SK-N-MC (cell line): ENCODE results near the gene SCNN1A.

Source experiments
- DNase-seq: peaks from one replicate; pipeline ENCODE4 v3.0.0-alpha.2; 2011; ENCODE audit warnings: low read depth, low spot score
- H3K27ac ChIP-seq: fragments of 200-600 bp; sonication (generic); 2 replicates; pipeline ENCODE4 v1.5.1; 2016; ENCODE audit warnings: mixed run types
- H3K36me3 ChIP-seq: fragments of 200-600 bp; sonication (generic); 2 replicates; pipeline ENCODE4 v1.6.1; 2017; ENCODE audit warnings: antibody characterized with exemption, low read length, mixed read lengths; ENCODE audit not compliant: insufficient read depth
- H3K4me3 ChIP-seq: fragments of 200-600 bp; sonication (generic); 2 replicates; pipeline ENCODE4 v1.5.1; 2016
- H3K9ac ChIP-seq: fragments of 200-600 bp; sonication (generic); 2 replicates; pipeline ENCODE4 v1.8.0; 2017; ENCODE audit warnings: mixed run types, mixed read lengths; ENCODE audit not compliant: insufficient read length
- H3K9me3 ChIP-seq: fragments of 200-600 bp; sonication (generic); 2 replicates; pipeline ENCODE4 v1.6.1; 2017; ENCODE audit warnings: low read depth, mild to moderate bottlenecking, antibody characterized with exemption, low read length, moderate library complexity, mixed read lengths
- EZH2 ChIP-seq: fragments of 200-600 bp; sonication (generic); IDR thresholded peaks from one replicate; pipeline ENCODE4 v1.6.1; 2017; ENCODE audit warnings: antibody characterized with exemption
- FOXP2 ChIP-seq: optimal IDR thresholded peaks from 2 replicates; pipeline ENCODE3; 2011; ENCODE audit warnings: mild to moderate bottlenecking, moderate library complexity; ENCODE audit not compliant: insufficient read depth; ENCODE audit errors: extremely low read length, control extremely low read depth
- POLR2AphosphoS5 ChIP-seq: IDR thresholded peaks from 2 replicates; pipeline ENCODE4 v1.6.1; 2012; ENCODE audit warnings: mild to moderate bottlenecking, low read depth, low read length, borderline replicate concordance

The SCNN1A gene

DNA sequence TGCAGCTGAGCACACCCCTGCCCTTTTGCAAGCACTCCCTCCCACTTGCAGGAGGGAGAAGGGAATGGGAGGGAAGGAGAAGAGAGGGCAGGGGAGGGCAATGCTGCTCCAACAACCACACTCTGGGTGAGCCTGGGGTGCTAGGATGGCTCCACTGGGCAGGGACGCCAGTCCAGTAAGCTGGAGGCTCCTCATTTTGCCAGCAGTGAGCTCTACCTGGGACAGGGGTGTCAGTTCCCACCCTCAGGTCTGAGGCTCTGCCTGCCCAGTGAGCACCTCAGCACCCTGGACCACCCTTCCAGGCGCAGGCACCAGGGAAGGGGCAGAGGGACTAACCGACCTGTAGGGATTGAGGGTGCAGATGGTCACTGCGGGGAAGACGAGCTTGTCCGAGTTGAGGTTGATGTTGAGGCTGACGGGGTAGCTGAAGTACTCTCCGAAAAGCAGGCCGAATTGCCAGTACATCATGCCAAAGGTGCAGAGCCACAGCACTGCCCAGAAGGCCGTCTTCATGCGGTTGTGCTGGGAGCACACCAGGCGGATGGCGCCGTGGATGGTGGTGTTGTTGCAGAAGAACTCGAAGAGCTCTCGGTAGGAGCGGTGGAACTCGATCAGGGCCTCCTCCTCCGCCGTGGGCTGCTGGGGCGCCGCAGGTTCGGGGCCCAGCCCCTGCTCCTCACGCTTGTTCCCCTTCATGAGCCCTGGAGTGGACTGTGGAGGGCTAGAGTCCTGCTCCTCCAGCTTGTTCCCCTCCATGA lies 1.2 kb downstream of the SCNN1A start:
- H3K36me3 ChIP-seq, result no peaks in the 10 kb centered on the region
- H3K27ac ChIP-seq, result no peak overlapping the region
- TF ChIP-seq POLR2AphosphoS5, result no peak
- TF ChIP-seq EZH2, result no peak
- TF ChIP-seq FOXP2, result no peak
- no peak overlapping the region for H3K9ac ChIP-seq
- no peak for DNase-seq
- H3K4me3 ChIP-seq, result no peak overlapping the region
- no peaks in the 10 kb centered on the region for H3K9me3 ChIP-seq

DNA sequence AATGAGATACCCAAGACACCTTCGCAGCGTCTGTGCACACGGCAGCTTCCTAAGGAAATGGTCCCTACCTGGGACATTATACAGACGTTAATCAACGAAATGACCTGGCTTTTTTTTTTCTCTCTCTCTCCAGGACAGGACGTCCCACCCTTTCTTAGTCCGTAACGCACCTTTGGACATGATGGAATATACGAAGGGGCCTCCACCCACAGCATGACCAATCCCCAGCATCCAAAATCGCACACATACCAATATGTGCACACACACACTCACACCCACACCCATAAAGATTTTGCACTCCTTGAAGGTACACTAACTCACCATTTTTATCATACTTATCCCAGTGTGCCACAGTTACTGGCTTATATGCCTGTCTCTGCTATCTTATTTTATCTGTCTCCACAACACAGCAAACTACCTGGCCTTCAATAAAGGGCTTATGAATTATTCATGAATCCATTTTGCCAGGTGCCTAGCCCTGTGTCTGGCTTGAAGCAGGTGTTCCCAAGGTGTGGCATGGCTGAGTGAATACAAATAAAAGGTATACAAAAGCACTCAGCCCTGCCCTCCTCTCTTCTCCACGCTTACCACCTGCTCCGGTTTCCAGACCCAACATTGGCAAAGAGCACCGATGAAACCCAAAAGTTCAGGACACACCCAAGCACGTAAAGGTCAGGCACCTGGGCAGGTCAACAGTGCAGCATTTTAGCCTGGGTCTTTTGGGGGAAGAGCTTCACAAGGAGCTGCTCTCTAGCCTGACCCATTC lies 2.2 kb downstream of the SCNN1A start:
- H3K4me3 ChIP-seq, result no peak overlapping the region
- H3K27ac ChIP-seq, result no peak overlapping the region
- H3K9me3 ChIP-seq, result no peaks in the 10 kb centered on the region
- no peak for TF ChIP-seq EZH2
- TF ChIP-seq FOXP2, result no peak
- TF ChIP-seq POLR2AphosphoS5, result no peak
- DNase-seq, result no peak
- no peak overlapping the region for H3K9ac ChIP-seq
- H3K36me3 ChIP-seq, result no peaks in the 10 kb centered on the region

DNA sequence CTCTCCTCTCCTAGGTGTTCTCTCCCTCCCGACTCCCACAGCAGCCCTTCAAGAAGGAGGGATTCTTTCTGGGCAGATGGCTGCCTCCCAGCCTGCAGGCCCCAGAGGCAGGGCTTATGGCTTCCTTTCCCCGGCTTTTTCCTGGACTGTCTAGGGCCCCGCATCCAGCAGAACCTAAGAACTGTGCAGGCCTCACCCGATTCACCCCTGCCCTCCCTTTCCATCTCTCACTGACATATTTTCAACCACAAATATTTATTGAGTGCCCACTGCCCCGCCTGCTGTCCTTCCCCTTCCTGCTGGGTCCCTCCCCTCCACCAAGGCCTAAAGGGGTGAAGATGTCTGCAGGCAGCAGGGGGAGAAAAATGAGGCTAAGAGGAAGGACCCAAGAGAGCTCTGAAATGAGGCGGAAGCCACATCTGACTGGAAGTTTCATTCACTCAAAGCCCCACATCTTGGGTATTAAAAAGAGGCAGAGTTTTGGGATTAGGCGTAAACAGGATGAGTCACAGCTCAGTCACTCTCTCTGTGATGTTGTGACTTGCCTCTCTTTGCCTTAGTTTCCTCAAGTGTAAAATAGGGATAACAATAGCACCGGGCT lies 2.9 kb downstream of the SCNN1A start:
- TF ChIP-seq EZH2 (no peak), POLR2AphosphoS5 (no peak), FOXP2 (no peak)
- Histone ChIP-seq H3K4me3 (no peak overlapping the region), H3K27ac (no peak overlapping the region; the same call in 1 of the 2 replicates), H3K9ac (no peak overlapping the region), H3K9me3 (no peaks in the 10 kb centered on the region), H3K36me3 (no peaks in the 10 kb centered on the region)
- DNase-seq, result no peak

DNA sequence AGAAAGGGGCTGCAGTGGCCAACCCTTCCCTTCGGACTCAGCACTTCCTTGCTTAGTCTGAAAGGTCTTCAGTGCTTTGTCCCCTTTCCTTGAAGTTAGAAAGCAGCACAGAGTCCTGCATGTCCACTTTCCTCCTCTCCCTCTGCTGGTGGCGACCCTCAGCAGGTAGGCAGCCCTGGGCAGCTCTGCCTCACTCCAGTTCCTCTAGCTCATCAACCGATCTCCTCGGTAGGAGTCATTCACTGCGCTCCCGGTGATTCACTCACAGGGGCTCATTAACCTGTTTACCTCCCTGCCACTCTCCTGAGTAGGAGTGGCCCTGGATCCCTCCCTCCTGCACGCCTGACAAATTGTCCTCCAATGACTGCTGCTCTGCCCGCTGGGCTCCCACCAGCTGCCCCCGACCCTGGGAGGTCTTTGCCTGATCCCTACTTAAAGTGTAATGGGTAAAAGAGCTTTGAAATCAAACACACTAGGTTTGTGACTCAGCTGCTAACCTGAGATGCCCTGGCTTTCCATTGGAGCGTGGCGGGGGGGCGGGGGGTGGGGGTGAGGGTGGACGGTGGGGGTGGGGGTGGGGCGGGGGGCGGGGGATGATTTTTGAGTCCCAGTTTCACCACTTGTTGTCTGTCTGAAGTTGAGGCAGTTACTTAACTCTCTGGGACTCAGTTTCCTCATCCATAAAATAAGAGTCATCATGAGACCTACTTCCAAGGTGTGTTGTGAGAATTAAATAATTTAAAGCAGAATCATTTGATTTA lies 4.2 kb downstream of the SCNN1A start:
- Histone ChIP-seq H3K27ac (no peak overlapping the region), H3K36me3 (no peaks in the 10 kb centered on the region), H3K9me3 (no peaks in the 10 kb centered on the region), H3K9ac (no peak overlapping the region), H3K4me3 (no peak overlapping the region)
- DNase-seq, result no peak
- TF ChIP-seq POLR2AphosphoS5 (no peak), EZH2 (no peak), FOXP2 (no peak)

DNA sequence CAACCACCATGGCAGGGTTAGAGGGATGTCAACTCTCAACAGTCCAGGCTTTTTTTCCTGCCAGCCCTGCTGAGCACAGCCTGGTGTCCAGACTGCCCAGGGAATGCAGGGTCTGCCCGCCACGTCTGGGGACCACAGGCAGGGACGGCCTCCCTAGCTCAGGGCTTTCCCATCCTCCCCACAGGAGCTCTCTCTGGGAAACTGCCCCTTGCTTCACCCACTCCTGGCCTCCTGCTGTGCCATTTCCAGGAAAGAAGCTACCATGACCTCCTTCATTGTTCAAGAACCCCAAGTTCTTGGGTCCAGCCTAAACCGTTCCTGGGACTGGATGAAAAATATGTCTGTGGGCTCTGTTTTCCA lies 4.8 kb downstream of the SCNN1A start:
- H3K27ac ChIP-seq, result no peak overlapping the region
- no peak overlapping the region for H3K9ac ChIP-seq
- no peak overlapping the region for H3K4me3 ChIP-seq
- H3K36me3 ChIP-seq, result no peaks in the 10 kb centered on the region
- no peak for DNase-seq
- no peaks in the 10 kb centered on the region for H3K9me3 ChIP-seq
- TF ChIP-seq EZH2, result no peak
- TF ChIP-seq POLR2AphosphoS5, result no peak
- TF ChIP-seq FOXP2, result no peak

DNA sequence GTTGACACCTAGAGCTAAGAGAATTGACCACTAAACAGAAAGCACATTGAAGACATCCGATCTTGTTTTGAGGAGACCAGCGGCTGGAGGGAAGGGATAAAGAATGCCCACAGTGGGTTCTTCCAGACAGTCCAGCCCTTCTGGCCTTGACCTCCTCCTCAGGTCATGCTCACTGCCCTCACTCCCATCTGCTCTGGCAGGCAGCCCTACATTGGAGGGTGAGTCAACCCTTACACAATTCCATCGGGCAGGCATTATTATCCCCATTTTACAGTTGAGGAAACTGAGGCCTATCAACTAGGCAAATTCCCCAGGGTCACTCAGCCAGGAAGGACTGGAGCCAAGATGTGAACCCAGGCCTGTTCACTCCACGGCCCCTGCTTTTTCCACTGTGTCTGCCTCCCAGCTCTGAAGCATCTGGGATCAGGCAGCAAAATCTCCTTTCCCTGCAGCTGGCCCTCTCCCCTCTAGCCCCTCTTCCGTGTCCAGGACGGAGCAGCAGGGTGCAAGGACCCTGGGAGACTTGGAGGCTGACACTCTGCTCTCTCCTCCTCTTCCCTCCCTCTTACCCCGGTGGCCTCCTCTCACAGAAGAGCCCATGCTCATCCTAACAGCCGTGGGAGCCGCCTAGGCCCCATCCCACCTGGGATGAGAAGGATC lies 5.3 kb downstream of the SCNN1A start:
- Histone ChIP-seq H3K27ac (no peak overlapping the region), H3K4me3 (no peak overlapping the region), H3K9me3 (no peaks in the 10 kb centered on the region), H3K9ac (no peak overlapping the region), H3K36me3 (no peaks in the 10 kb centered on the region)
- TF ChIP-seq POLR2AphosphoS5, result no peak
- no peak for TF ChIP-seq EZH2
- TF ChIP-seq FOXP2, result no peak
- DNase-seq, result no peak

DNA sequence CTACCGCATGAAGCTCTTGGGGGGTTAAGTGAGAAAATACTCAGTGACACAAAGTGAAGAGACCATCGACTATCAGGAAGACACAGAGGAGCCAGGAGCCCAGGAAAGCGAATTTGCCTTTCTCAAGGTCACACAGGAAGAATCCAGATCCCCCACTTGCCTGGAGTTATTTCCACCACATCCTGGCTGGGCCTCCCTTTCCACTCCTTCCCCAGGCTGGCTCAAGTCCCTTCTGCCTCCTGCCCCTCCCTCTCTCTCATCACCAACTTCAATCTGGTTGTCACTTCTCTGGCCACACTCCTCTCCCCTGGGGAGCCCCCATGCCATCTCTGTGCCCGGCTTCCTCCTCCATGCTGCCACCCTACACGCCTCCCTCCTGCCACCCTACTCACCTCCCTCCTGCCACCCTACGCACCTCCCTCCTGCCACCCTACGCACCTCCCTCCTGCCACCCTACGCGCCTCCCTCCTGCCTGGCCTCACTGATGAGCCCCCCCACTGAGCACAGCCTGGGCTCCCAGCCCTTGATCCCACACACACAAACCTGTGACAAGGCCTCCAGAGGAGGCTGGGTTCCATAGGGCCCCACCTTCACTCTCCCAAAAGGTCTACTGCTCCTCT lies 6.3 kb downstream of the SCNN1A start:
- no peaks in the 10 kb centered on the region for H3K36me3 ChIP-seq
- DNase-seq, result no peak
- H3K9me3 ChIP-seq, result no peaks in the 10 kb centered on the region
- H3K27ac ChIP-seq, result no peak overlapping the region
- TF ChIP-seq FOXP2 (no peak), EZH2 (no peak), POLR2AphosphoS5 (no peak)
- H3K9ac ChIP-seq, result no peak overlapping the region
- H3K4me3 ChIP-seq, result no peak overlapping the region
